CD14-positive monocyte (primary cell): ENCODE measurements around the gene ARSB. TPM values are rescaled to one million over a fixed set of nuclear protein-coding genes. Genes with fewer than 3 reads are reported as not detected.

Experiments
- DNase-seq, 3 donors: peaks; one replicate each; pipeline ENCODE4 v3.0.0-alpha.2; 2011 to 2022
- H2AFZ ChIP-seq: 2 replicates; pipeline ENCODE4 v1.6.0; 2012; ENCODE audit warnings: mild to moderate bottlenecking, low read depth, low read length, inconsistent platforms; ENCODE audit not compliant: insufficient read depth, poor library complexity, severe bottlenecking
- H3K27ac ChIP-seq, 2 donors: 1 replicate in 1 of 2; 2 replicates in 1 of 2; pipeline ENCODE4 v1.5.1; 2012 to 2013; ENCODE audit warnings: low read length in 2 of 2, control low read depth in 1 of 2, inconsistent platforms in 1 of 2, low read depth in 1 of 2, mild to moderate bottlenecking in 1 of 2
- H3K27me3 ChIP-seq, 2 donors: one replicate each; pipeline versions ENCODE4 v1.6.0 to v1.6.1; 2011 to 2013; ENCODE audit warnings: low read length in 2 of 2; ENCODE audit not compliant: control insufficient read depth in 2 of 2, insufficient read depth in 2 of 2
- H3K36me3 ChIP-seq, 2 donors: replicated peaks in 1 of 2; 1 replicate in 1 of 2; 2 replicates in 1 of 2; pipeline versions ENCODE4 v1.5.1 to v1.6.1; 2012 to 2013; ENCODE audit warnings: low read length in 2 of 2, control low read depth in 1 of 2, inconsistent platforms in 1 of 2, mild to moderate bottlenecking in 1 of 2; ENCODE audit not compliant: insufficient read depth in 2 of 2, control insufficient read depth in 1 of 2
- H3K4me1 ChIP-seq, 2 donors: 1 replicate in 1 of 2; 2 replicates in 1 of 2; pipeline versions ENCODE4 v1.5.1 to v1.6.1; 2012 to 2013; ENCODE audit warnings: low read length in 2 of 2, control low read depth in 1 of 2, inconsistent platforms in 1 of 2, mild to moderate bottlenecking in 1 of 2, moderate library complexity in 1 of 2; ENCODE audit not compliant: insufficient read depth in 2 of 2, control insufficient read depth in 1 of 2
- H3K4me2 ChIP-seq: replicated peaks from 2 replicates; pipeline ENCODE3; 2012; ENCODE audit warnings: low read length, moderate library complexity, mild to moderate bottlenecking; ENCODE audit not compliant: poor library complexity, severe bottlenecking; ENCODE audit errors: extremely low read depth
- H3K4me3 ChIP-seq, 3 experiments: fragments of 200-600 bp in 1 of 3; sonication (generic) in 1 of 3; replicated peaks in 1 of 3; 1 replicate in 2 of 3; 2 replicates in 1 of 3; pipeline ENCODE4 v1.5.1; 2011 to 2013; ENCODE audit warnings: low read length in 3 of 3, mild to moderate bottlenecking in 3 of 3, control low read depth in 2 of 3, low read depth in 2 of 3, inconsistent platforms in 1 of 3, moderate library complexity in 1 of 3
- H3K79me2 ChIP-seq: 2 replicates; pipeline ENCODE4 v1.6.0; 2012; ENCODE audit warnings: mild to moderate bottlenecking, control low read depth, inconsistent platforms, low read length, moderate library complexity; ENCODE audit not compliant: insufficient read depth
- H3K9ac ChIP-seq: 2 replicates; pipeline ENCODE4 v1.6.0; 2017; ENCODE audit warnings: low read length, mild to moderate bottlenecking; ENCODE audit not compliant: insufficient read depth, poor library complexity, severe bottlenecking
- H3K9me3 ChIP-seq, 2 donors: replicated peaks in 1 of 2; 1 replicate in 1 of 2; 2 replicates in 1 of 2; pipeline versions ENCODE4 v1.5.1 to v1.6.1; 2012 to 2013; ENCODE audit warnings: low read length in 2 of 2, control low read depth in 1 of 2; ENCODE audit not compliant: control insufficient read depth in 1 of 2, insufficient read depth in 1 of 2
- H4K20me1 ChIP-seq: 2 replicates; pipeline ENCODE4 v1.6.0; 2012; ENCODE audit warnings: mild to moderate bottlenecking, low read length, control low read depth, moderate library complexity; ENCODE audit not compliant: insufficient read depth
- H3K27ac Mint-ChIP-seq, 7 donors: one replicate each; pipeline ENCODE4 v1.8.0; 2020; ENCODE audit warnings: mild to moderate bottlenecking in 7 of 7, mixed read lengths in 7 of 7, moderate library complexity in 6 of 7, inconsistent platforms in 2 of 7
- H3K27me3 Mint-ChIP-seq, 3 donors: one replicate each; pipeline ENCODE4 v1.8.0; 2021 to 2022; ENCODE audit warnings: low read depth in 3 of 3, mild to moderate bottlenecking in 3 of 3, mixed read lengths in 3 of 3, moderate library complexity in 3 of 3, inconsistent platforms in 1 of 3
- H3K36me3 Mint-ChIP-seq, 2 donors: one replicate each; pipeline ENCODE4 v1.8.0; 2020; ENCODE audit warnings: mixed read lengths in 2 of 2, inconsistent platforms in 1 of 2, mild to moderate bottlenecking in 1 of 2
- H3K4me1 Mint-ChIP-seq: one replicate; pipeline ENCODE4 v1.8.0; 2020; ENCODE audit warnings: mild to moderate bottlenecking, mixed read lengths
- H3K4me3 Mint-ChIP-seq, 2 donors: one replicate each; pipeline ENCODE4 v1.8.0; 2020; ENCODE audit warnings: mild to moderate bottlenecking in 2 of 2, mixed read lengths in 2 of 2, moderate library complexity in 1 of 2
- H3K9me3 Mint-ChIP-seq, 7 donors: one replicate each; pipeline ENCODE4 v1.8.0; 2020 to 2022; ENCODE audit warnings: mixed read lengths in 7 of 7, mild to moderate bottlenecking in 6 of 7, moderate library complexity in 6 of 7, inconsistent platforms in 2 of 7
- WGBS: methylation state at CpG from one replicate; pipeline ENCODE4 v1.1.5; 2013; ENCODE audit warnings: missing lambda C conversion rate; ENCODE audit not compliant: insufficient coverage; 5-methylcytosine and 5-hydroxymethylcytosine counted together
- intact Hi-C, 2 donors: fragments of 100-400 bp; cut with micrococcal nuclease; formaldehyde crosslinking; loops; one replicate each; pipeline versions ENCODE4 v1.15.0 to v1.15.1; 2023
- polyA plus RNA-seq, 3 donors: library from polyadenylated mRNA; depleted of rRNA in 1 of 3; unstranded in 2 of 3; stranded (reverse) in 1 of 3; fragments of 300-500 nt in 2 of 3; fragments of >200 nt in 1 of 3; fragmentation: Illumina TruSeq in 2 of 3; gene quantifications; 1 replicate in 2 of 3; 2 replicates in 1 of 3; pipeline ENCODE4 v1.2.3, GENCODE V29; 2012 to 2021
- TF ChIP-seq, protein P1 (sequence below): fragments of 200-600 bp; IDR thresholded peaks from one replicate; pipeline ENCODE4 v1.8.0; 2022; ENCODE audit warnings: antibody characterized with exemption, mild to moderate bottlenecking

Gene ARSB
- polyA plus RNA-seq, 3 donors: 18.0 to 28.7 (median 18.1) TPM

DNA sequence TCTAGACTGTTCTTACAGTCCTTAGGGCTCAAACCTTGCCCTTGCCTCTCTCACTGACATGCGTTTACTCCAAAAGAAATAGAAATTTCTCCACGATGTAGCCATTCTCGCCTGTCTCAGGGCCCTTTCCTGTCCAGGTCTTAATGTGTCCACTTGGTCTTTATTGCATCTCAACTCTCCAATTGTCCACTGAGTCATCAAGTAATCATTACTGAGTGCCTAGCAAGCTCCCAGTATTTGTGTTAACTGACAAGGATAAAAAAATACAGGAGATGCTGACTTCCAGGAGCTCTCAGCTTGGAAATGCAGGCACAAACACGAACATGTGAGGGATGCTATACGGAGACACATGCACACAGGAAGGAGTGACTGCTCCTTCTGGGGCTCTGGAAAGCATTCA is 147.3 kb downstream of the ARSB start:
- Histone ChIP-seq H3K9ac (no peak overlapping the region), H3K36me3 (peaks cover 18 to 46% of the 10 kb centered on the region in 2 donors), H3K9me3 (no peaks in the 10 kb centered on the region), H3K79me2 (no peaks in the 10 kb centered on the region), H3K27me3 (no peaks in the 10 kb centered on the region), H2AFZ (no peak overlapping the region), H3K27ac (no peak overlapping the region), H3K4me1 (no peaks in the 10 kb centered on the region), H3K4me3 (no peak overlapping the region), H4K20me1 (no peaks in the 10 kb centered on the region), H3K4me2 (no peak overlapping the region)
- intact Hi-C loops: no loop called here
- peaks cover 0 to 1% (median 0%) of the 10 kb centered on the region in 3 donors for H3K27me3 Mint-ChIP-seq
- no peak overlapping the region for H3K4me3 Mint-ChIP-seq
- WGBS: 98% methylated on average over 5 of the region's 5 CpGs
- TF ChIP-seq, protein P1, sequence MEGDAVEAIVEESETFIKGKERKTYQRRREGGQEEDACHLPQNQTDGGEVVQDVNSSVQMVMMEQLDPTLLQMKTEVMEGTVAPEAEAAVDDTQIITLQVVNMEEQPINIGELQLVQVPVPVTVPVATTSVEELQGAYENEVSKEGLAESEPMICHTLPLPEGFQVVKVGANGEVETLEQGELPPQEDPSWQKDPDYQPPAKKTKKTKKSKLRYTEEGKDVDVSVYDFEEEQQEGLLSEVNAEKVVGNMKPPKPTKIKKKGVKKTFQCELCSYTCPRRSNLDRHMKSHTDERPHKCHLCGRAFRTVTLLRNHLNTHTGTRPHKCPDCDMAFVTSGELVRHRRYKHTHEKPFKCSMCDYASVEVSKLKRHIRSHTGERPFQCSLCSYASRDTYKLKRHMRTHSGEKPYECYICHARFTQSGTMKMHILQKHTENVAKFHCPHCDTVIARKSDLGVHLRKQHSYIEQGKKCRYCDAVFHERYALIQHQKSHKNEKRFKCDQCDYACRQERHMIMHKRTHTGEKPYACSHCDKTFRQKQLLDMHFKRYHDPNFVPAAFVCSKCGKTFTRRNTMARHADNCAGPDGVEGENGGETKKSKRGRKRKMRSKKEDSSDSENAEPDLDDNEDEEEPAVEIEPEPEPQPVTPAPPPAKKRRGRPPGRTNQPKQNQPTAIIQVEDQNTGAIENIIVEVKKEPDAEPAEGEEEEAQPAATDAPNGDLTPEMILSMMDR: no peak
- H3K27ac Mint-ChIP-seq: peak overlapping the region in 1 of 7 donors; percentile 61
- peaks cover 0 to 3% (median 0%) of the 10 kb centered on the region in 7 donors for H3K9me3 Mint-ChIP-seq
- H3K36me3 Mint-ChIP-seq: peaks cover 48 to 49% of the 10 kb centered on the region in 2 donors
- no peaks in the 10 kb centered on the region for H3K4me1 Mint-ChIP-seq
- no peak for DNase-seq

DNA sequence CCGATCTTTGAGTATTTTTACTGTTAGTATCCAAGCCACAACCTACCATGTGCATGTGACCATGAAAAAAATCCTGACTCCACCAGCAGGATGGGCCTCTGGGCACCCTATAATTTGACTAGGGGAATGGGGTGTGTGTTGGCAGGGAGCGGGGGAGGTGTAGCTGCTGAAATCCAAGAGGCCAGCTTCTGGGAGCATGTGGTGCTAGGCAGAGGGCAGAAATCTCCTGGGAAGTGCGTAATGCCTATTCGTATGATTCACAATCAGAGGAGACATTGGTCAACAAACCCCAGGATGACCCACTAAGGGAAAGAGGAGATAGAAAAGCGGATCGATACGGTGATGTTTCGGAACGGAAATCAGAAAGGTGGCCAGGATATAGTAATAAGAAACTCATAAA is 149.9 kb downstream of the ARSB start:
- peaks cover 57 to 60% of the 10 kb centered on the region in 2 donors for H3K36me3 Mint-ChIP-seq
- TF ChIP-seq, protein P1: no peak
- H3K27ac Mint-ChIP-seq: no peak overlapping the region
- Histone ChIP-seq H3K9me3 (no peaks in the 10 kb centered on the region), H3K4me3 (no peak overlapping the region), H3K79me2 (no peaks in the 10 kb centered on the region), H3K4me1 (no peaks in the 10 kb centered on the region), H3K9ac (no peak overlapping the region), H3K4me2 (no peak overlapping the region), H3K27me3 (no peaks in the 10 kb centered on the region), H4K20me1 (no peaks in the 10 kb centered on the region), H3K36me3 (peaks cover 19 to 56% of the 10 kb centered on the region in 2 donors), H3K27ac (no peak overlapping the region), H2AFZ (no peak overlapping the region)
- no peak overlapping the region for H3K4me3 Mint-ChIP-seq
- H3K9me3 Mint-ChIP-seq: no peaks in the 10 kb centered on the region
- H3K4me1 Mint-ChIP-seq: no peaks in the 10 kb centered on the region
- no peak for DNase-seq
- peaks cover 0 to 1% (median 0%) of the 10 kb centered on the region in 3 donors for H3K27me3 Mint-ChIP-seq
- intact Hi-C loops: no loop called here
- whole genome bisulfite sequencing: 100% methylated on average over 3 of the region's 9 CpGs
